Retinal pigment epithelial cell (primary cell): Measurements from ENCODE around the gene ZNF366.

Source experiments
- DNase-seq: peaks from one replicate; pipeline ENCODE4 v3.0.0-alpha.2; 2010; ENCODE audit warnings: low read depth
- H3K4me3 ChIP-seq: 2 replicates; pipeline ENCODE4 v1.5.1; 2011; ENCODE audit warnings: mild to moderate bottlenecking, low read length, control low read depth, moderate library complexity
- TF ChIP-seq, protein P1 (sequence below): conservative IDR thresholded peaks from 2 replicates; pipeline ENCODE4 v1.5.1; 2011; ENCODE audit warnings: low read depth, low read length, control low read depth, inconsistent platforms

ZNF366 gene

DNA sequence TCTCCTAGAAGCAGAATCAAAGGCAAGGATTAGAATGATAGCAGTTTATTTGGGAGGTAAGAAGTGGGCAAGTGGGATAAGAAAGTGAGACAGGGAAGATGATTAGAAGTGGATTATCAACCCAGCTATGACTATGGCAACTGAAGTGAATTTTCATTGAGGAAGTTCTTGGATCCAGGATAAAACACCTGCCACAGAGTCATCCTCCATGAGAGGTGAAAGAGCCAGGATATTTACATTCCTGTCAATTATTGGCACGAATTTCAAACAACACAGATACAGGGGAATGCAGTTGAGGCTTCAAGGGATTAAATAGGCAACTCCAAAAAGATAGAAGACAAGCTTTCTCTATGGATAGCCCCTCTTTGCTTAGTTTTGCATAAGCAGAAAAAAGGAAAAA lies 31.8 kb upstream of the ZNF366 start:
- TF ChIP-seq, protein P1, sequence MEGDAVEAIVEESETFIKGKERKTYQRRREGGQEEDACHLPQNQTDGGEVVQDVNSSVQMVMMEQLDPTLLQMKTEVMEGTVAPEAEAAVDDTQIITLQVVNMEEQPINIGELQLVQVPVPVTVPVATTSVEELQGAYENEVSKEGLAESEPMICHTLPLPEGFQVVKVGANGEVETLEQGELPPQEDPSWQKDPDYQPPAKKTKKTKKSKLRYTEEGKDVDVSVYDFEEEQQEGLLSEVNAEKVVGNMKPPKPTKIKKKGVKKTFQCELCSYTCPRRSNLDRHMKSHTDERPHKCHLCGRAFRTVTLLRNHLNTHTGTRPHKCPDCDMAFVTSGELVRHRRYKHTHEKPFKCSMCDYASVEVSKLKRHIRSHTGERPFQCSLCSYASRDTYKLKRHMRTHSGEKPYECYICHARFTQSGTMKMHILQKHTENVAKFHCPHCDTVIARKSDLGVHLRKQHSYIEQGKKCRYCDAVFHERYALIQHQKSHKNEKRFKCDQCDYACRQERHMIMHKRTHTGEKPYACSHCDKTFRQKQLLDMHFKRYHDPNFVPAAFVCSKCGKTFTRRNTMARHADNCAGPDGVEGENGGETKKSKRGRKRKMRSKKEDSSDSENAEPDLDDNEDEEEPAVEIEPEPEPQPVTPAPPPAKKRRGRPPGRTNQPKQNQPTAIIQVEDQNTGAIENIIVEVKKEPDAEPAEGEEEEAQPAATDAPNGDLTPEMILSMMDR = no peak
- H3K4me3 ChIP-seq = no peak overlapping the region
- no peak for DNase-seq

DNA sequence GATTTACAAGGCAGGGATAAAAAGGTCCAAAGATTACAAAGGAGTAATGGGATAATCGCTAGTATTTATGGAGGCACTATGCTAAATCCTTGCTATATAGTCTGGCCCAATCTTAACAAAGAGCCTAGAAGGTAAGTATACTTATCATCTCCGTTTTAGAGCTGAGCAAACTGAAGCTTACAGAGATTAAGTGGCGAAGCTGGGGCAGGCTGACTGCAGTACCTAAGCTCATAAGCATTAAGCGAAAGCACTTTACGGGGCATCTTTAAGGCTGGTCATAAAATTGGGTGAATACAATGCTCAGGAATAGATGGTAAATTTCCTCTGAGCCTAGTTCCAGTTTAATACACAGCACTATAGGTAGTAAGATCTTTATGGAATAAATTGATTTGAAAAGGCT lies 30.0 kb upstream of the ZNF366 start:
- DNase-seq = peak; percentile 32
- no peak overlapping the region for H3K4me3 ChIP-seq
- TF ChIP-seq, protein P1 = no peak

DNA sequence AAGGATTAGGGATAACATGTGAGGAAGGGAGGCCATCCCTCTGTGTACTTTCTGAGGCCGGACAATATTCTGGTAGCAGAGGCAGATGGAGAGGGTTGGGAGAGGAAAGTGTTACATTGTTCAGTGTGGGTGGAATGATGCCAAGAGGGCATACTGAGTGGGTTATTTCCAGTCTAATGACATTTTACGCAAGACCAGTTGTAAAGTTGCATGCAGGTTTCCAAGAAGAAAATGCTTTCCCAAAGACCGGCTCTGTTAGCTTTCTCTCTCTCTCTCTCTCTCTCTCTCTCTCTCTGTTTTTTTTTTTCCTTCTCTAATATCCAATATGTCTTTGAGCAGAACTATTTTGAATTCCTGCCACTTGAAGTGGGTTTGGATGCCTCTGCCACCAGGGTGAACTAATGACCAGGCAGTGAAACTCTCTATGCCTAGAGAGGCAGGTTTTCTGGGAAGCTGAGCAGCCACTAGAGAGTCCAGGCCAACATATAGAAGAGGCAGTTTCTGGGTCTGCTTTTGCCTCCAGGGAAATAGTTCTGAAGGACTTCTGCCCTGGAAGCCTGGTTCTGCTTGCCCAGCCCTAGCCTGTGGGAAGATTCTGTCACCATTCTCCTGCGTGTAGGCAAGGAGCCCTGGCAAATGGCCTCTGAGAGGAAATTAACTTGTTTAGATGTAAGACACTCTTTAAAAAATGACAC lies 24.4 kb upstream of the ZNF366 start:
- no peak overlapping the region for H3K4me3 ChIP-seq
- TF ChIP-seq, protein P1 = no peak
- DNase-seq = peak; percentile 55

DNA sequence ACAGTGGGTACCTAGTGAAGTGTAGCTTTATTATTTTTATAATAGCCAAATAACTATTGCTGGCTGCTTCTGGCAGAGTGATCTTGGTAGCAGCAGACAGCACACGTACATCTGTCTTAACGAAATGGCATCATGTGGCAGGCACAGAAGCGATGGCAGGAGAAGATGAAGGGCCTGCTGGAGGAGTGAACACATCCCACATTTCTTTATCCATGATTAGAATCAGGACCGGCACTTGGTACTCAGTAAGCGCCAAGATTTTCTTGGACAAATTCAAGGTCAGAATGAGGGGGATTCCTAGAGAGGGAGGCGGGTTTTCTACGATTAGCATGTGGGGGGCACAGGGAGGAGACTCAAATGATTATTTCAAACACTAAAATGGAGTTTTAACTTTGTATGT lies 23.0 kb upstream of the ZNF366 start:
- no peak for DNase-seq
- TF ChIP-seq, protein P1 = no peak
- no peak overlapping the region for H3K4me3 ChIP-seq

DNA sequence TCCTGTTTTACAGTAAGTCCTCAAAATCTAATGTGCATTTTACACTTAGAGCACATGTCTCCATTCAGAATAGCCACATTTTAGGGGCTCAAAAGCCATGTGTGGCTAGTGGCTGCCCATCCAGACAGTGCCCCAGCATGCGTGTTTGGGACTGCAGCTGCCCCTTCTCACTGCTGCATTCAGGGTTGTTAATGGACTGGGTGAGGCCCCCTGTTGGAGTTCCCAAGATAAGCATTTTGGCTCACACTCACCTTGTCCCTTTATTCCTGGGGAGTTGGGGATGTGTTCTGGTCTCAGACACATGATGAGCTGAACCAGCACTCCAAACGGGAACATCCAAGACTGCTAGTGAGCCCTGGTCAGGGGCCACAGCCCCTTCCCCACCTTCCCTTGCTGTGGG lies 22.2 kb upstream of the ZNF366 start:
- H3K4me3 ChIP-seq = no peak overlapping the region
- TF ChIP-seq, protein P1 = no peak
- no peak for DNase-seq

DNA sequence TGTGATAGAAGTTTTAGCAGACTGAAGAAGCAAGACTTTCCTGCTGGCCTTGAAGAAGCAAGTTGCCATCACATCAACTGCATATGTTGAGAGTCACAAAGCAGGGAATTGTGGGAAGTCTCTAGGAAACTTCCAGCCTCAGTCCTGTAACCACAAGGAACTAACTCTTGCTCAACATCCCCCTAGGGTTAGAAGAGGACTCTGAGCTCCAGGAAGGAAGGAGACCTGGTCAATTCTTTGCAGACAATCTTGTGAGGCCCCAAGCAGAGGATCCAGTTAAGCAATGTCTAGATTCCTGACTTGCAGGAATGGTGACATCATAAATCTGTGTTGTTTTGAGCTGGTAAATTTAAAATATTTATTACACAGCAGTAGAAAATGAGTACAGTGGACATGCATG lies 18.6 kb upstream of the ZNF366 start:
- TF ChIP-seq, protein P1 = no peak
- no peak for DNase-seq
- no peak overlapping the region for H3K4me3 ChIP-seq

DNA sequence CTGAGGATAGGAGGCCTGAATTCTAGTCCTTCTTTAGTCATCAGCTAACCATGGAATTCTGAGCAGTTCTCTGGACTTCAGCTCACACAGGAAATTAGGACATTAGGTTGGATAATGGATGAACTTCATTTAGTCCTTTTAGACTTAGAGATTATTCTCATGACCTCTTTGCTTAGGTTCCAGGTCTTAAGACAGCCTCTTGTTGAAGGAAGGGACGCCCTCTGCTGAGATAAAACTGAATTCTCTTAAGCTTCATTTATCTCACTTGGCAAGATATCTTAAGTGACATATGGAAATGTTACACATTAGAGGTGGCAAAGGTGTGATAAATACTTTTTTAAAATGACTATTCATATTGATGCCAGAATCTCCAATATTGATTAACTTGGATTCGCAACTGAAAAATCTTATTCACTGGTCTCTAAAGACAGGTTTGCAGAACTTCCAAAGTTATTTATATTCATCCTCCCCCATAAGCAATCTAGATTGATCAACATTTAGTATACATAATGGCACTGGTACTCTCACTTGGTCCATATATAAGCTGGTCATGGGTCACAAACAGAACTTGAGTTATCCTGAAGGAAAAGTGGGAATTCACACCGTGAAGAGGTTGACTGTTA lies 16.9 kb upstream of the ZNF366 start:
- TF ChIP-seq, protein P1 = peak; percentile 51
- no peak overlapping the region for H3K4me3 ChIP-seq
- peak; percentile 44 for DNase-seq
